Transverse colon (tissue), 4 donors: Measurements from ENCODE around the gene ADGB. TPM values are rescaled to one million over a fixed set of nuclear protein-coding genes. Genes with fewer than 3 reads are reported as not detected.
A peak's percentile ranks its signal among the peaks of the same experiment; 100 is the strongest.

Experiments used
- DNase-seq: peaks from one replicate; pipeline ENCODE4 v3.0.0-alpha.2; 2019
- H3K27ac ChIP-seq, 4 donors: fragments of 200-600 bp; sonication (generic); 2 replicates each; pipeline ENCODE4 v1.5.1; 2016 to 2018; ENCODE audit warnings: inconsistent platforms in 4 of 4
- H3K27me3 ChIP-seq: fragments of 200-600 bp; sonication (generic); 2 replicates; pipeline ENCODE4 v1.5.1; 2017; ENCODE audit warnings: inconsistent platforms
- H3K36me3 ChIP-seq, 4 donors: fragments of 200-600 bp; sonication (generic); 2 replicates each; pipeline ENCODE4 v1.5.1; 2017 to 2019; ENCODE audit warnings: inconsistent platforms in 4 of 4
- H3K4me1 ChIP-seq, 4 donors: fragments of 200-600 bp; sonication (generic); 2 replicates each; pipeline ENCODE4 v1.5.1; 2017 to 2020; ENCODE audit warnings: inconsistent platforms in 4 of 4
- H3K4me3 ChIP-seq, 4 donors: fragments of 200-600 bp; sonication (generic); 1 replicate in 1 of 4; 2 replicates in 3 of 4; pipeline versions ENCODE4 v1.5.1 to v1.6.1; 2017 to 2019; ENCODE audit warnings: inconsistent platforms in 4 of 4
- H3K9me3 ChIP-seq, 2 donors: fragments of 200-600 bp; sonication (generic); 2 replicates each; pipeline ENCODE4 v1.5.1; 2017 to 2019; ENCODE audit warnings: inconsistent platforms in 2 of 2
- CTCF ChIP-seq, 5 experiments: fragments of 200-600 bp in 3 of 5; fragments of 450-650 bp in 2 of 5; sonication (generic) in 3 of 5; IDR thresholded peaks; 1 replicate in 2 of 5; 2 replicates in 3 of 5; pipeline ENCODE4 v1.5.1; 2016 to 2017; ENCODE audit warnings: antibody characterized with exemption in 5 of 5, inconsistent platforms in 3 of 5, mild to moderate bottlenecking in 2 of 5, moderate library complexity in 1 of 5
- EP300 ChIP-seq: sonication (generic); formaldehyde crosslinking; IDR thresholded peaks from one replicate; pipeline ENCODE4 v1.6.1; 2017; ENCODE audit warnings: antibody characterized with exemption, low read depth
- POLR2A ChIP-seq: fragments of 450-650 bp; IDR thresholded peaks from one replicate; pipeline ENCODE4 v1.6.1; 2016; ENCODE audit warnings: antibody characterized with exemption, mild to moderate bottlenecking, moderate library complexity
- POLR2AphosphoS5 ChIP-seq, 3 donors: sonication (generic); formaldehyde crosslinking; IDR thresholded peaks; one replicate each; pipeline ENCODE4 v1.6.1; 2016; ENCODE audit warnings: antibody characterized with exemption in 3 of 3
- WGBS, 2 donors: methylation state at CpG; one replicate each; pipeline ENCODE4 v1.1.5; 2018; ENCODE audit warnings: low coverage in 1 of 2; 5-methylcytosine and 5-hydroxymethylcytosine counted together
- in situ Hi-C, 4 donors: fragments of 200-750 bp; cut with MboI; loops; one replicate each; pipeline versions ENCODE4 v1.15.0 to v1.15.1; 2017; ENCODE audit warnings: low sequenced_read_pairs in 3 of 4, low pct_ligation_motif_present in 1 of 4, low pct_unique_long_range_greater_than_20kb in 1 of 4
- intact Hi-C: fragments of 100-400 bp; cut with DNase I; formaldehyde crosslinking; loops from one replicate; pipeline ENCODE4 v1.15.1; 2023; ENCODE audit warnings: low total_unique reads
- total RNA-seq, 4 donors: library from RNA; depleted of rRNA; stranded (reverse); fragments of >200 nt; gene quantifications; one replicate each; pipeline ENCODE4 v1.1.0, GENCODE V29; 2016

The ADGB gene
- total RNA-seq, 4 donors from 2014 or later: 1.1 to 28.7 (median 3.2) TPM

- Histone ChIP-seq H3K27ac (no peak overlapping the region), H3K4me3 (no peak overlapping the region), H3K9me3 (no peaks in the 10 kb centered on the region), H3K36me3 (no peaks in the 10 kb centered on the region), H3K4me1 (no peaks in the 10 kb centered on the region), H3K27me3 (no peaks in the 10 kb centered on the region)
- DNase-seq: no peak
- WGBS, 2 donors: 24 to 38% methylated on average over 3 of the region's 3 CpGs
- in situ Hi-C loops (no loop called here), intact Hi-C loops (loop anchor here (1.0 kb wide), 1 partner anchor 20 kb away; no protein-coding TSS in a partner anchor)
- TF ChIP-seq POLR2AphosphoS5 (IDR thresholded peaks at IDR 0.05) (no peak), EP300 (no peak), CTCF (IDR thresholded peaks at IDR 0.05) (no peak), POLR2A (no peak)
These were observed 66.1 kb downstream of the ADGB start for GRCh38 chr6:146664871-146665360.

GRCh38 chr6:146666909-146667308 lies 68.1 kb downstream of the ADGB start:
- intact Hi-C loops: no loop called here
- TF ChIP-seq POLR2A: no peak
- peak in 1 of 5 experiments; percentile 9 for TF ChIP-seq CTCF (IDR thresholded peaks at IDR 0.05)
- H3K4me1 ChIP-seq: no peaks in the 10 kb centered on the region
- 23 to 30% methylated on average over 2 of the region's 2 CpGs for WGBS, 2 donors
- no peaks in the 10 kb centered on the region for H3K9me3 ChIP-seq
- H3K27me3 ChIP-seq: no peaks in the 10 kb centered on the region
- H3K36me3 ChIP-seq: no peaks in the 10 kb centered on the region
- no peak overlapping the region for H3K4me3 ChIP-seq
- DNase-seq: no peak
- H3K27ac ChIP-seq: no peak overlapping the region
- in situ Hi-C loops: no loop called here

DNA sequence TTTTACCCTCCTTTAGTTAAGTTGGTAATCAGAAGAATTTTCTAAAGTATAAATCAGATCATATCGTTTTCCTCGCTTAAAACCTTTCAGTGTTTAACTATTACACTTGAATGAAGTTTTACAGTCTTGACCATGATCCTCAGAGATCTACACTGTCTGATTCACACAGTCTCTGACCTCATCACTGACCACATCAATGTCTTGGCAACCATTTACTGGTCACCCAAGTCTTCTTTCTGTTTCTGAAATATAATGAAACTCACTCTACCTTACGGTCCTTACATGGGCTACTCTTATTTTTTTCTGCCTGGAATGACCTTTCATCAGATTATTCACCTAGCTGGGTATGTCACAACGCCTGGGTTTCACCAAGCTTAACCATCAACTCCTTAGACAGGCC lies 71.4 kb downstream of the ADGB start:
- Histone ChIP-seq H3K9me3 (no peaks in the 10 kb centered on the region), H3K27me3 (no peaks in the 10 kb centered on the region), H3K4me3 (no peak overlapping the region), H3K4me1 (no peaks in the 10 kb centered on the region), H3K27ac (no peak overlapping the region), H3K36me3 (no peaks in the 10 kb centered on the region)
- no peak for DNase-seq
- in situ Hi-C loops: no loop called here
- WGBS, 2 donors: 75 to 92% methylated on average over 4 of the region's 4 CpGs
- intact Hi-C loops: no loop called here
- TF ChIP-seq POLR2A (no peak), POLR2AphosphoS5 (IDR thresholded peaks at IDR 0.05) (no peak), EP300 (no peak), CTCF (IDR thresholded peaks at IDR 0.05) (no peak)

DNA sequence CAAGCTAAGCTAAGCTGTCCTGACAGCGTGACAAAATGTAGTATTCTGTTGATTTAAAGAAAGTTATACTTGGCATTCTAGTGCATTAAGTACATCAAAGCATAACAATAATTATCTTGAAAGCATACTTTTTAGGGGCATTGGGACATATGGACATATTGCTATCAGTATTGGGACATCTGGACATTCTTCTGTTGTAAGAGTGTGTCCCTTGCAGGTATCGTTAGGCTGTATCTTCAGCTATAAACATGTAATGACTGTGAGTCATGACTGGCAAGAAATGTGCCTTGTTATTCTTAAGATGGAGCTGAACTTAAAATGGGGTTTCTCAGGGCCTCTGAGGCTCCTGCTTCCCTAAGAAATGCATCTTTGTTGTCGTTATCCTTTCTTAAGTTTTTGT lies 74.3 kb downstream of the ADGB start:
- in situ Hi-C loops: no loop called here
- Histone ChIP-seq H3K36me3 (no peaks in the 10 kb centered on the region), H3K4me3 (no peak overlapping the region), H3K27me3 (no peaks in the 10 kb centered on the region), H3K27ac (no peak overlapping the region), H3K9me3 (no peaks in the 10 kb centered on the region), H3K4me1 (no peaks in the 10 kb centered on the region)
- DNase-seq: no peak
- 66 to 67% methylated on average over 3 of the region's 3 CpGs for whole genome bisulfite sequencing, 2 donors
- intact Hi-C loops: no loop called here
- TF ChIP-seq POLR2AphosphoS5 (IDR thresholded peaks at IDR 0.05) (no peak), EP300 (no peak), POLR2A (no peak)

DNA sequence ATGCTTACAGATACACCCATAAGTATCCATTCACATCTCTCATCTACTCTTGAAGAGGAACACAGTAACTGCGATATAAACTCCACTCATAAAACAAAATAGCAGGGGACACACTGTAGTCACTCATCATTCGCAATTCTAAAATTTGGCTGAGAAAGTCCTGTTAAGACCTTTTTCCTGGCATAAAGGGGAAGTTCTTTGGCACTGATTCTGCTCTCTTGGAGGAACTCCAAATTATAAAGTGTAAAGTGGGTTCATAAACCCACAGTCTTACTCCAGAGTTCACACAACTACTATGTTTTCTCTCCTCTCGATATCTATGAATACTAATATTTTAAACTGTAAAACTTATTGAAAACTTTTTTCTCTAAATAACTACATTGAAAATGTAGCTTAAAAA lies 80.6 kb downstream of the ADGB start:
- WGBS, 2 donors: 60 to 64% methylated on average over 1 to 3 of the region's 3 CpGs
- no peaks in the 10 kb centered on the region for H3K9me3 ChIP-seq
- intact Hi-C loops (no loop called here), in situ Hi-C loops (no loop called here)
- H3K36me3 ChIP-seq: no peaks in the 10 kb centered on the region
- no peak for TF ChIP-seq POLR2A
- no peak for TF ChIP-seq CTCF (IDR thresholded peaks at IDR 0.05)
- no peak for TF ChIP-seq POLR2AphosphoS5 (IDR thresholded peaks at IDR 0.05)
- TF ChIP-seq EP300: no peak
- H3K27me3 ChIP-seq: no peaks in the 10 kb centered on the region
- no peak for DNase-seq
- no peak overlapping the region for H3K27ac ChIP-seq
- H3K4me1 ChIP-seq: no peaks in the 10 kb centered on the region
- no peak overlapping the region for H3K4me3 ChIP-seq
